ENCODE data around the gene SRRM5. TPM values are rescaled to one million over a fixed set of nuclear protein-coding genes. Genes with fewer than 3 reads are reported as not detected.

Gene SRRM5
- total and polyA plus RNA-seq, 2 of the 4 experiments (the other 2 are of a cell fraction): 0.10 TPM; not detected in 1

DNA sequence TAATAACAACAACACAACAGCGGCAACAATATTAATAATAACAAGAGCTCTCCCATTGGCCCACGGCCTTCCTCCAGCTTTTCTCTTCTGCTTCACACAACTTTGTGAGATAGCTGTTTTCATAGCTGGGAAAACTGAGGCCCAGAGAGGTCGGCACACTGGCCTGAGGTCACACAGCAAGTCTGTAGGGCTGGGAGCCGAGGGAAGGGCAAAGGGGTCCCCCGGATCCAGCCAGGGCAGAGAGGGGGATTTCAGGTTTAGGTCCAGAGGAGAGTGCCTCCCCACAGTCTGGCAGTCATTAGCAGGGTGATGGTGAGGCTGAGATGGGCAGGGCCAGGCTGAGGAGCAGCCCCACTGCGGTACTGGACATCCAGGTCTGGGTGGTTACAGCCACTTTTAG lies 36.7 kb downstream of the SRRM5 start:
- H3K36me3 ChIP-seq (ENCODE audit: control insufficient read depth, insufficient read depth, low read length): peaks cover 36% of the 10 kb centered on the region
- POLR2A ChIA-PET (ENCODE audit: unreplicated experiment): no interaction called here
- no peak overlapping the region for H3K4me2 ChIP-seq (ENCODE audit: low read depth, low read length)
- H2BK20ac ChIP-seq (ENCODE audit: low read depth, low read length): no peak overlapping the region
- H3K18ac ChIP-seq (ENCODE audit: low read depth, low read length): no peak overlapping the region
- H2AK9ac ChIP-seq (replicated peaks; ENCODE audit: low read depth, low read length, poor library complexity): no peak overlapping the region
- H4K8ac ChIP-seq (ENCODE audit: low read depth in 2 of 2, low read length in 2 of 2): no peak overlapping the region
- in situ Hi-C loops (cut with MboI; ENCODE audit: low sequenced_read_pairs): no loop called here
- CTCF ChIA-PET: interaction anchor here (0.5 to 1.0 kb wide), 2 partner anchors 23 to 262 kb away, joined by 3 read pairs; no protein-coding TSS in a partner anchor
- BruUV-seq (replicated peaks): no TSS peak
- no peak overlapping the region for H3K4me3 ChIP-seq (ENCODE audit: insufficient read depth, low read depth, low read length)
- H3K79me1 ChIP-seq (ENCODE audit: low read depth in 1 of 2, low read length in 2 of 2): peaks cover 10 to 22% of the 10 kb centered on the region in 2 experiments; a peak in 2 of 4 replicates
- H3K9me3 ChIP-seq (ENCODE audit: control insufficient read depth, insufficient read depth, low read length): no peaks in the 10 kb centered on the region
- intact Hi-C loops (cut with micrococcal nuclease): no loop called here
- no peak overlapping the region for H3K9ac ChIP-seq (ENCODE audit: low read depth, low read length)
- peaks cover 6% of the 10 kb centered on the region; the same call in 1 of the 2 replicates for H4K20me1 ChIP-seq (ENCODE audit: insufficient read depth, low read length)
- H3K56ac ChIP-seq (ENCODE audit: extremely low read depth, insufficient read depth, low read length): no peak overlapping the region
- no peaks in the 10 kb centered on the region for H3K9me1 ChIP-seq (ENCODE audit: insufficient read depth, low read length)
- ATAC-seq (ENCODE audit: low read depth) (no peak), DNase-seq (no peak)
- H2AK5ac ChIP-seq (ENCODE audit: low read depth, low read length): no peak overlapping the region
- H2BK120ac ChIP-seq (ENCODE audit: low read depth, low read length): no peak overlapping the region
- TF ChIP-seq, protein P1, sequence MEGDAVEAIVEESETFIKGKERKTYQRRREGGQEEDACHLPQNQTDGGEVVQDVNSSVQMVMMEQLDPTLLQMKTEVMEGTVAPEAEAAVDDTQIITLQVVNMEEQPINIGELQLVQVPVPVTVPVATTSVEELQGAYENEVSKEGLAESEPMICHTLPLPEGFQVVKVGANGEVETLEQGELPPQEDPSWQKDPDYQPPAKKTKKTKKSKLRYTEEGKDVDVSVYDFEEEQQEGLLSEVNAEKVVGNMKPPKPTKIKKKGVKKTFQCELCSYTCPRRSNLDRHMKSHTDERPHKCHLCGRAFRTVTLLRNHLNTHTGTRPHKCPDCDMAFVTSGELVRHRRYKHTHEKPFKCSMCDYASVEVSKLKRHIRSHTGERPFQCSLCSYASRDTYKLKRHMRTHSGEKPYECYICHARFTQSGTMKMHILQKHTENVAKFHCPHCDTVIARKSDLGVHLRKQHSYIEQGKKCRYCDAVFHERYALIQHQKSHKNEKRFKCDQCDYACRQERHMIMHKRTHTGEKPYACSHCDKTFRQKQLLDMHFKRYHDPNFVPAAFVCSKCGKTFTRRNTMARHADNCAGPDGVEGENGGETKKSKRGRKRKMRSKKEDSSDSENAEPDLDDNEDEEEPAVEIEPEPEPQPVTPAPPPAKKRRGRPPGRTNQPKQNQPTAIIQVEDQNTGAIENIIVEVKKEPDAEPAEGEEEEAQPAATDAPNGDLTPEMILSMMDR (conservative IDR thresholded peaks at IDR 0.05; ENCODE audit: low read depth, low read length): no peak
- TF ChIP-seq SMC3 (IDR thresholded peaks at IDR 0.05; ENCODE audit: low read depth, low read length) (no peak), RAD21 (IDR thresholded peaks at IDR 0.05; ENCODE audit: low read length) (no peak), FOS (IDR thresholded peaks at IDR 0.05; ENCODE audit: low read depth, low read length) (no peak)
- TF ChIP-seq, protein P2, sequence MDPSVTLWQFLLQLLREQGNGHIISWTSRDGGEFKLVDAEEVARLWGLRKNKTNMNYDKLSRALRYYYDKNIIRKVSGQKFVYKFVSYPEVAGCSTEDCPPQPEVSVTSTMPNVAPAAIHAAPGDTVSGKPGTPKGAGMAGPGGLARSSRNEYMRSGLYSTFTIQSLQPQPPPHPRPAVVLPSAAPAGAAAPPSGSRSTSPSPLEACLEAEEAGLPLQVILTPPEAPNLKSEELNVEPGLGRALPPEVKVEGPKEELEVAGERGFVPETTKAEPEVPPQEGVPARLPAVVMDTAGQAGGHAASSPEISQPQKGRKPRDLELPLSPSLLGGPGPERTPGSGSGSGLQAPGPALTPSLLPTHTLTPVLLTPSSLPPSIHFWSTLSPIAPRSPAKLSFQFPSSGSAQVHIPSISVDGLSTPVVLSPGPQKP (IDR thresholded peaks at IDR 0.05; ENCODE audit: borderline replicate concordance, low read depth, low read length): no peak
- WGBS, 2 experiments (ENCODE audit: extremely low coverage in 2 of 2, insufficient read length in 1 of 2): 93% methylated on average over 3 of the region's 6 CpGs; no CpG with 5 or more reads in 1 of the 2 experiments
- H2AFZ ChIP-seq (replicated peaks; ENCODE audit: low read length, poor library complexity): no peak overlapping the region
- H3K4me1 ChIP-seq (ENCODE audit: control insufficient read depth, insufficient read depth, low read length): no peaks in the 10 kb centered on the region
- no peak overlapping the region for H2BK15ac ChIP-seq (ENCODE audit: low read depth, low read length)
- H3K27ac ChIP-seq (ENCODE audit: insufficient read depth, low read length): no peak overlapping the region
- no peak overlapping the region for H4K91ac ChIP-seq (ENCODE audit: insufficient read depth, low read depth, low read length)
- dilution Hi-C loops (cut with HindIII; ENCODE audit: low sequenced_read_pairs, unreplicated experiment): no loop called here
- H3K14ac ChIP-seq (replicated peaks; ENCODE audit: low read depth, low read length): no peak overlapping the region
- no peak overlapping the region for H3K4ac ChIP-seq (ENCODE audit: low read depth, low read length)
- no peak overlapping the region for H3K23ac ChIP-seq (ENCODE audit: low read depth, low read length)
- no peaks in the 10 kb centered on the region for H3K27me3 ChIP-seq (ENCODE audit: control insufficient read depth, insufficient read depth, low read length)
- H2BK5ac ChIP-seq (ENCODE audit: low read depth, low read length, poor library complexity, severe bottlenecking): no peak overlapping the region
- no peak overlapping the region for H4K5ac ChIP-seq (ENCODE audit: low read depth, low read length)
